A204.1 (cell line): ENCODE measurements around the gene C5orf47.

Experiments used
- FAIRE-seq: peaks from 2 replicates; lab custom pipeline; 2012; peaks lifted over from hg19 to GRCh38; lab: Jason Lieb, UNC

The C5orf47 gene

GRCh38 chr5:173988554-173989431 is at the start of gene C5orf47:
Gene C5orf47, plus strand, starts transcription at chr5:173989170. Its CDS starts 94 bp downstream, at chr5:173989264.
- no peak for FAIRE-seq

GRCh38 chr5:173940269-173940668 is 48.7 kb upstream of the C5orf47 start:
- FAIRE-seq, result no peak

GRCh38 chr5:173941102-173941501 is 47.9 kb upstream of the C5orf47 start:
- no peak for FAIRE-seq

- FAIRE-seq, result no peak
Measured at GRCh38 chr5:173941758-173942401, 47.1 kb upstream of the C5orf47 start.

GRCh38 chr5:173944511-173944910 is 44.5 kb upstream of the C5orf47 start:
- no peak for FAIRE-seq

- FAIRE-seq, result no peak
Measured at GRCh38 chr5:173945160-173945559, 43.8 kb upstream of the C5orf47 start.

GRCh38 chr5:173946323-173946722 is 42.6 kb upstream of the C5orf47 start:
- FAIRE-seq, result no peak

- no peak for FAIRE-seq
Measured at GRCh38 chr5:173950829-173951228, 38.1 kb upstream of the C5orf47 start.

GRCh38 chr5:173953528-173954090 is 35.4 kb upstream of the C5orf47 start:
- no peak for FAIRE-seq

- no peak for FAIRE-seq
Measured at GRCh38 chr5:173954671-173955521, 34.1 kb upstream of the C5orf47 start.

GRCh38 chr5:173960986-173961385 is 28.0 kb upstream of the C5orf47 start:
- FAIRE-seq, result no peak

GRCh38 chr5:173961418-173961817 is 27.6 kb upstream of the C5orf47 start:
- no peak for FAIRE-seq

- FAIRE-seq, result no peak
Measured at GRCh38 chr5:173962436-173962972, 26.5 kb upstream of the C5orf47 start.

- FAIRE-seq, result no peak
Measured at GRCh38 chr5:173963182-173963838, 25.7 kb upstream of the C5orf47 start.

- FAIRE-seq, result no peak
Measured at GRCh38 chr5:173963867-173964441, 25.0 kb upstream of the C5orf47 start.

GRCh38 chr5:173964506-173964905 is 24.5 kb upstream of the C5orf47 start:
- no peak for FAIRE-seq

- no peak for FAIRE-seq
Measured at GRCh38 chr5:173967241-173967640, 21.7 kb upstream of the C5orf47 start.

- FAIRE-seq, result no peak
Measured at GRCh38 chr5:173968154-173968797, 20.7 kb upstream of the C5orf47 start.

- FAIRE-seq, result no peak
Measured at GRCh38 chr5:173969167-173970049, 19.6 kb upstream of the C5orf47 start.
